Amniotic stem cell (primary cell): Measurements from ENCODE around the gene SSBP4.

Source experiments
- DNase-seq: peaks from one replicate; lab custom pipeline; 2025; lab: John Stamatoyannopoulos, UW

Gene SSBP4

DNA sequence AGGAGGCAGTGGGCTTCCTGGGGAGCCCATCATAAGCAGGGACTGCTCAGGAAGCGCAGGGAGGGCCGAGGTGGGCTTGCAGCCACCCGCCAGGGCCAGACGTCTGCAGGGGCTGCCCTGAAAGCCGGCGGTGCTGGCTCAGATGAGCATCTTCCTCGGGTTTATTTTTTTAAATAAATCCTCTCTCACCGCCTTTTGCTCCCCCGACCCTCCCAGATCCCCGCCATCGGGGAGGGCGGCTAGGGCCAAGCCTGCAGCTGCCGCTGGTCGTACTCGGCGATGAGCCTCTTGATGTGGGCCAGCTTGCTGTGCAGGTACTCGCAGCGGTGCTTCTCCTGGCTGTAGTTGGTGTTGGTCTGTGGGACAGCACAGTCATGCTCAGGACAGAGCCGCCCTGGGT lies 25.3 kb downstream of the SSBP4 start:
- no peak for DNase-seq

DNA sequence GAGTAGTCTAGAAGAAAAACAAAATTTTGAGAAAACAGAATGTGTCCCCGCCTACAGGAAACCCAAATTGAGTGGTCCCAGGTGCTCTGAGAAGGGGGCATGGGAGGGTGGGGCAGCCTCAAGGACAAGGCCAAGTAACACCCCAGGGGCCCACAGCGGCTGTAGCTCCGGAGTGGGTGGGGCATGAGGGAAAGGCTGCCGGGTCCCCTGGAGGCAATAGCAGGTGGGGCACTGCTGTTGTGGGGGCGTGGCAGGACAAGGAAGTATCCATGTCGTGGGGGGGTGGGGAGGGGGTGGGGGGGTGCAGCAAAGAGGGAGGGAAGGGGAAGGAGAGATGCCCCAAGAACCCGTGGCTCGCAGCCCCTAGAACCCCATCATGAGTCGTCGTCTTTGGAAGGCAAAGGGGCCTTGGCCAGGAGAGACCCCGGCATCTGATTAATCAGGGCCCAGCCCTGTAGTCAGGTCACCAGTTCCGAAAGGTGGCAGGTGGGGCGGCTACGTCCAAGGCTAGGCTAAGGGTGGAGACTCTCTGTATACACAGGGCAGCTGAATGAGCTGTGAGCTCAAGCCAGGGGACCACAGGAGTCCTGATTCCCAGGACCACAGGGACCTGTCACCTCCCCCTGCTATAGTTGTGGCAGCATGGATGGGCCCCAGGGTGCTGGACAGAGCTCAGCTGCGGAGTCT lies 26.2 kb downstream of the SSBP4 start:
- DNase-seq, result no peak

DNA sequence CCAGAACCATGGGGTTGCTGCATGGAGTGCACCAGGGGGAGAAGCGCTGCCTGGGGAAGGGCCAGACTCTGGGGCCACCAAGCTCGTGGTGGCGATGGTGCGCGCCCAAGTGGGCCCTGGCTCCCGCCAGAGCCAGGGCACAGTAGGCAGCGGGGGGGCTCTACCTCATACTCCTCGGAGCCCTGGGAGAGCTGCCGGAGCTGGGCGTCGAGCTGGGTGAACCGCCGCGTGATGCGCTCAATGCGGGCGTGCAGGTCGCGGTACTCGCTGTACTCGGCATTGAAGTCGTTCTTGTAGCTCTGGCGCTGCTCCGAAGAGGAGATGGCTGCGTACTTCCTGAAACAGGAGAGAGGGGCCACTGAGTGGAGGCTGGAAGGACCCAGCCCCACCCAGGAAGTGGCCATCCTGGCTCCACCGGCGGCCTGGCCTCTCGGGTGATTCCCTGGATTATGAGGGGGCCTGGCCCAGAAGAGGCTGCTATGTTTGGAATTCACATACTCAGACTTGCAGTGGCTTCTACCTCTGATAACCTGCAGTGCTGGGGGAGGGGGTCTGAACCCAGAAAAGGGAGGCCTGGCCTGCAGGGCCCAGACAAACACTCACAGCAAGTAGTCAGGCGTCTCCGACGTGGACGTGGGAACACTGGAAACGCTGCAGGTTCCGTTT lies 27.1 kb downstream of the SSBP4 start:
- no peak for DNase-seq

DNA sequence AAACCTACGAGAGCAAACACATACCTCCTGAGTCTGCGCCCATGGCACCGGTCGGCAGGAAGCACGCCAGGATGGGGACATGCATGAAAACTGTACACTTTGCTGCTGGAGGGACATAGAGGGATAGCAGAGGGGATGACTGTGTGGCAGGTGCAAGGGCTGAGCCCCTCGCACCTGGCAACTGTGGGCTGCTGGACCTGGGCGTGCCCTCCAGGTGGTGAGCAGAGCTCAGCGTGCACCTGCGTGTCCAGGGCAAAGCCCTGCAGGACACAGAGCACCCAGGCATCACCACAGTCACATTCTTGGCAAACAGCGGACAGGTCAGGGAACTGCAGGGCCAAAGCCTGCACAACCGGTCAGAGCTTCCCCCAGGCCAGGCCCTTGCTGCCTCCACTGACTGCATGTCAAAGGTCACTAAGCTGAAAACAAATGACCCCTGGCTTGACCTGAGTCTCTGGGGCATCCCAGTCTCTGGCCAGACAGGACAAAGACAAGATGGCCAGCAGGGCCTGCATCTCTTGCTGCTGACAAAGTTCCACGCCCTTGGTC lies 27.7 kb downstream of the SSBP4 start:
- no peak for DNase-seq

DNA sequence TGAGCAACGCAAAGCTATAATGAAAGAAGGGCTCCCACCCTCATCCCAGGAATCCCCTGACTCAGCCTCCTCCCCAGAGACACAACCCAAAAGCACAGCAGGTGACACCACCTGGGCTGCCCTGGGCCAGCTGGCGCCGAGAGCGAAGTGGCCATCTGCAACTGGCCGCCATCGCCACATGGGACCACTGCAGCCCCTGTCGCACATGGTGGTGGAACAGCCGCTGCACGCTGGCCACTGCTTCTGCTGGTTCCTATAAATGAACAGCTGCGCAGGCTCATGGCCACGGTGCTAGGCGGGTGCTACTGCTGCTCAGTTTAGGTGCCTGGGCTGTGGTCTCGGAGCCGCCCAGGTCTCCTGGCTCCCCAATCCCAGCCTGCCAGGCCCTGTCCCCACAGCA lies 30.4 kb downstream of the SSBP4 start:
- no peak for DNase-seq

DNA sequence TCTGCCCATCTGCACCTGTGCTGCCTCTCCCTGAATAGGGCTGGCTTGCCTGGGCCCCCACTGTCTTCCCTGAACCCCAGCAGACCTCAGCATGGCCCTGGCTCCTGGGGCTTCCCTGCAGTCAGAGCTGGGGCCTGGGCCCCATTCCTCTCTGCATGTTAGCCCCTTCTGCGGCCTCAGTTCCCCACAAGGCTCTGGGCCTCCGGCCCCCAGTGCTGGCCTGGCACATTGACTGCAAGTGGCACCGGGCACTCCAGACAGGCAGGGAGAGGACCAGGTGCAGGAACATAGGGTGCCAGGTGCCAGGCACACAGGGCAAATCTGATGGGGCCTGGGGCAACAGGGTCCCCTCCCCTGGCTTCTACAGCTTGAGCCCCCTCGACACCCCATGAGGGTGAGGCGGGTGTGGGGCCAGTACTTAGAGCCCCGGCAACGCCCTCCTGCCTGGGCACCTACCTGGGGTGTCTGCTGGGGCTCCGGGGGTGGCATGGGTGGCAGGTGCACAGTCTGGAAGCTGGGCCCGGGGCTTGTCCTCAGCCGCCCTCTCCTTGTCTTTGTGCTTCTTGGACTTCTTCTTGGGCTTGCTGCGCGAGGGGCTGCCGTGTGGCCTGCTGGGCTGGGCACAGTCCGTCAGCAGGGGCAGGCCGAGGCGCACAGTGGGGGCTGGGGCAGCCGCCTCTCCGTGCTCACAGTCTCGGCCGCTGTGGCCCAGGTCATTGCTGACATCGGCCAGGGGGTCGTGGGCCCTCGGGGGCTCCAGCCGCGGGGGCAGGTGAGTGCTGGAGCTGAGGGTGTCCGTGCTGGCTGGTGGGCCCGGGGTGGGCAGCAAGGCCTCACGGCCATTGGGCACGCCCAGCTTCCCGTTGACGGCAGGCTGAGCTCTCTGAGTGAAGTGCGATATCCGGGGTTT lies 31.1 kb downstream of the SSBP4 start:
- no peak for DNase-seq

DNA sequence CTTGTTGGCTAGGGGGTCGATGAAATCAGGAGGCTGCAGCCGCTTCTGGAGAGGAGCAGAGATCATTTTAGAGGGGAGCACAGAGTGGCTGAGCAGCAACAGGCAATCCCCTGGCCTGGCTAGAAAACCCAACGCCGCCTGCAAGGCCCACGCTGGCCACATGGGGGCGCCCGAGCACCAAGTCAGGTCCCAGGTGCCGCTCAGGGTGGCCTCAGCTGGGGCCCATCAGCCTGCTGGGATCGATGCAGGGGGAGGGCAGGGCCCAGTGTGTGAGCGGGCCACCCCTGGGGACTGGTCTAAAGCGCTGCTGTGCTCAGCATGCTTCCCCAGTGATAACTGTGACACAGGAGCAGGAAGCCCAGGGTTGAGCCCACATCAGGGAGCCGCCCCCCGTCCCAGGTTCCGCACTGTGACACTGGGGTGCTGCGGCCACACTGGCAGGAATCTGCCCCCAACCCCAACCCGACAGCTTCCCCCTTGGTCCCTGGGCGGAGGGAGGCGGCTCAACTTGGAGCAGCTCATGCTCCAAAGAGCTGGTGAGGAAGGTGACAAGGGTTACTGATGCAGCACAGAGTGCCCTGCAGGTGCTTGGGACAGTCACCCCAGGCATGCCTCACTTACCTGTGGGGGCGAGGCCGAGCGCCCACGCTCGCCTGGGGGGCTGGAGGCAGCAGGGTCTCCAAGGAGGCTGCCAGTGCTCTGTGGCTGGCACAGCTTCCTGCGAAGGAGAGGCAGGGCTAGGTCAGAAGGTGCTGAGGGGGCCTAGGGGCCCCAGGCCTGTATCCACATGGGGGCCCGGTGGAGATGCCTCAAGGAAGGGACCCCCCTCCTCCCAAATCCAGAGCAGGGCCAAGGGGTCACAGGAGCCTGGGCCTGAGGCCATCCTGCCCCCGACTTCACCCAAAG lies 32.0 kb downstream of the SSBP4 start:
- DNase-seq, result peak; percentile 46

DNA sequence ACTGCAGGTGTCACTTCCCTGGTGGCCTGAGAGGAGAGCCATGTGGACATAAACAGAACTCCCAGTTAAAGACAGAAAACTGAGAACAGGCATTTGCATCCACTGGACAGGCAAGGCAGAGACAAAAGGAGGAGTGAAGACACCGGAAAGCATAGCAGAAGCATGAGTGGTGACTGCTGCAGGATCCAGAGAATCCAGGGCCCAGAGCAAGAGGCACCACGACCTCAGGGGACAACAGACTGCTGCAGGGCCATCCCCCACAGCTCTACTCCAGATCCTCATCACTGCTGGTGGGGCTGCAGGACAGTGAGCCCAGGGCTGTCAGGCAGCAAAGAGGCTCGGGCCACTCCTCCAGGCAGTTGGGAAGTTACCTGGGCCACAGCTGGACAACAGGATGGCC lies 33.2 kb downstream of the SSBP4 start:
- DNase-seq, result no peak

DNA sequence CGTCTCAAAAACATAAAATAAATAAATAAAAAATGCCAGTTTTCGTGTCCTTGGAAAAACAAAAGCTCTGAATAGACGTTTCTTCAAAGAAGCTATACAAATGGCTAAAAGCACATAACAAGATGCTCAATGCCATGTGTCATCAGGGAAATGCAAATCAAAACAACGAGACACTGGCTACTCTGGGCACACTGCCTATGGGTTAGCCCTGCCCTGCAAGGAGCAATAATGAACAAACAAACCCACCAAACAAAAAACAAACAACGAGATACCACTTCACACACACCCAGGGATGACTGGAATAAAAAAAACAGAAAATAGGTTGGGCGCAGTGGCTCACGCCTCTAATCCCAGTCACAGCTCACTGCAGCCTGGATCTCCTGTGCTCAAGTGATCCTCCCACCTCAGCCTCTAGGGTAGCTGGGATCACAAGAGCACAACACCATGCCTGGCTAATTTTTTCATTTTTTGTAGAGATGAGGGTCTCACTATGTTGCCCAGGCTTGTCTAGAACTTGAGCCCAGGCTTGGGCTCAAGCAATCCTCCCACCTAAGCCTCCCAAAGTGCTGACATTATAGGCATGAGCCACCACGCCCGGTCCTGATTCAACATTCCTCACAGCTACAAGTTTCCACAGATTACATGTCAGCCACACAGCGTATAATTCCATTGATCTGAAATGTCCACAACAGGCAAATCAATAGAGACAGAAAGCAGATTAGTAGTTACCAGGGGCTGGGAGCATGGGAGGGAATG lies 34.2 kb downstream of the SSBP4 start:
- no peak for DNase-seq

DNA sequence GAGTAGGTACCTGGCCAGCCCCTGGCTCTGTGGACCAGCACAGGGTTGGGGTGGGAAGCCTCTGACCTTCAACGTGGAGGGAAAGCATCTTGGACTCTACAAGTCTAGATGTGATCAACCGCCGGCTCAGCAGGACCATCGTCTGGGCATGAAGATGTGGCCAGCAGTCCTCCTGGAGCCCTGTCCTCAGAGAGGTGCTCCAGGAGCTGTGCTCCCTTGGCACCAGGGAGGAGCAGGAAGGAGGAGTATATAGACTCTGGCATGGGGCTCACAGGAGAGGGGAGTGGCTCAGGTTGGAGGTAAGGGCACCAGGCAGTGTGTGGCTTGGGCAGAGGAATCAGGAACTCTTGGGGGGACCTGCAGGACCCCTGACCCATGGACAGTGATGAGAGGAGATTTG lies 37.1 kb downstream of the SSBP4 start:
- DNase-seq, result no peak

DNA sequence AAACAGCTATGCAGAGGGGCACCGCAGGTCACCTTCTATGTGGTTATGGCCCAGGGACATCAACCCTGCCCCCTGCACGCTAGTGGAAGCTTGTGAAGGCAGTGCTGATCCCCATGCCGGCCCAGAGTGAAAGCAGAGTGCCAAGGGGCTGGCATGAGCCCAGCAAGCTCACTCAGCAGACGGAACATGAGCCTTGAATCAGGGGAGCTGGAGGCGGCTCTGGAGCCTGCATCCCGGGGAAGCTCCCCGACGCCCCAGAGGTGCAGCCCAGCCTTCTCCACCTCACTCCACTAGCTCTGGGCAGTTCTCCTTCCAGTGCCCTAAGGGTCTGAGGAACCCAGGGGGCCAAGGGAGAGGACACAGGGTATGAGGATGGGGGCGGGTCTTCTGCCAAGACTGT lies 37.8 kb downstream of the SSBP4 start:
- DNase-seq, result no peak

DNA sequence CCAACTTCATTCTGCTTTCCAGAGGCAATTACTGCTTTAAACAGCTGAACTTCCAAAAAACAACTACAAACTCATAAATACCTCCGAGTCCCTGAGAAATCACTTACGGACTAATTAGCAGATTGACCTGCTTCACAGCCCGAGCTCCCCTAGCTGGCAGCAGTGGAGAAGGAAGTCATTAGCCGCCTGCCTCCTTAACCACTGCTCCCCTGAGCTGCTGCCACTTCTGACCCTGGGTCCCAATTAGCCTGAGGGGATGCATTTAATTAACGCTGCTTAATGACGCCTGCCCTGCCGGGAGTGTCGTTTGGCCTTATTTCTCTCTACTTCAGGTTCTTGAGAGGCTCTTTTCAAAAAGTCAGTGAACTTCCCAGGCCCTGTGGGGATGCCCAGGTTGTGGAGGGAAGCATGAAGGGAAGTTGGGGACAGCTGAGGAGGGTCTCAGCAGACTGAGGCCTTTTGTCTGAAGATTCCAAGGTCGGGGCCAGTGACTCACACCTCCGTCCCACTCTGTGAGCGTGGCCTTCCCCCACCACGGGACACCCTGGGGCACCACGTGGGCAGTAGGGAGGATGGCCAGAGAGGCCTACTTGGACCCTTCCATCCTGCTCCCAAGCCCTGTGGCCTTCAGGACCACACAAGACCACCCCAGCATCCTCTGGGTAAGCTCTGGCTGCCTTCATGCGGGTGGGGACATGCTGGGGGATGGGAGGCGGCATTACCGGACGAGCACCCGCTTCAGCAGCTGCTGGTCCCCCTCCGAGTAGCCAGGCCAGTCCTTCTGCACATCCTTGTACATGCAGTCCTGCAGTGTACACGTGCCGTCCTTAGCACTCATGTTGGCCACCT lies 38.5 kb downstream of the SSBP4 start:
- DNase-seq, result no peak

DNA sequence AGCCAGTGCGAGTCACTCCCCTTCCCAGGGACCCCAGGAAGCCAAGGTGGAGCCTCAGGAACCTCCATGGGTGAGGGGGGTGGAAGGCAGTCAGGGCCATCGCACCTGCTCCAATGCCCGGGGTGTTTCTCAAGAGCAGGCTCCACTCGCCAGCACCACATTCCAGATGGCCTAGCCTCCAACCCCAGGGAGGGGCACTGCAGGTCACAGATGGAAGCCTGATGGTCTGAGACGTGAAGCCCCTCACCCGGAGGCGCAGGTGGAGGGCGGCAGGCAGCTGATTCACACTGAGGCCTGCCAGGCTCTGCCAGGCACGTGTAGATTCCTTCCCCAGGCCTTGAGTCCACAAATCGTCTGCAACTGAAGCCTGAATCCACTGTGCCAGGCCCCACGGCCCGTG lies 41.7 kb downstream of the SSBP4 start:
- no peak for DNase-seq

DNA sequence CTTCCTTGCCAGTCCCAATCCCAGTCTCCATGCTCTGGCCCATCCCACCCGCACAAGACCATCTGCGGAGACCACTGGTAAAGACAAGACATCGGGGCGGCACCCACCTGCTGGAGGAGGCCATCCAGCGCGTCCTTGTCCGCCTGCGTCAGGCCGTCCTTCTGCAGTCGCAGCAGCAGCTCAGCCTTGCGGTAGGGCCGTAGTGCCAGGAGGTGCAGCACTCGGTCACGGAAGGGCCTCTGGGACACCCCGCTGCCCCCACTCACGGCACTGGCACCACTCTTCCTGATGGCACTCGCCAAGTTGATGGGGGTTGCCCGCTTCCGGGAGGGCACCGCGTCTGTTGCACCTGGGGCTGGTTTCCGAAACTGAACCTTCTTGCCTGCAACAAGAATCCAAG lies 42.3 kb downstream of the SSBP4 start:
- no peak for DNase-seq

DNA sequence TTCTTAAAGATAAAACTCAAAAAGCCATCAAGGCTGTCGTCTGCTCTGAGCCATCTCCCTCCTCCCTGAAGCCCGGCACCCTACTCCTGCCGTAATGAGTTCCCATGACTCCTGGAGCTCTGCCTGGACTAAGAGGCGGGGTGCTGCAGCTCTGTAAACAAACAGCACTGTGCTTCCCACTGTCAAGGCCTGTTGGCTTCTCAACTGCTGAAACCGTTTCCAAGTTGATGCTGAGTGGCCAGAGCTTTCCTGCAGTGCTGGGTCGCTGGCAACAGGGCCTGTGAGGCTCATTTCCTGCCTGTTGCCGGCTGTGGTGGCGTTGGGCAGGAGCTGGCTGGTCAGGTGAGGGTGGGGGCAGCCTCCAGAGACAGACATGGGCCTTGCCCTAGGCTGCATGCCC lies 45.4 kb downstream of the SSBP4 start:
- peak; percentile 35 for DNase-seq

DNA sequence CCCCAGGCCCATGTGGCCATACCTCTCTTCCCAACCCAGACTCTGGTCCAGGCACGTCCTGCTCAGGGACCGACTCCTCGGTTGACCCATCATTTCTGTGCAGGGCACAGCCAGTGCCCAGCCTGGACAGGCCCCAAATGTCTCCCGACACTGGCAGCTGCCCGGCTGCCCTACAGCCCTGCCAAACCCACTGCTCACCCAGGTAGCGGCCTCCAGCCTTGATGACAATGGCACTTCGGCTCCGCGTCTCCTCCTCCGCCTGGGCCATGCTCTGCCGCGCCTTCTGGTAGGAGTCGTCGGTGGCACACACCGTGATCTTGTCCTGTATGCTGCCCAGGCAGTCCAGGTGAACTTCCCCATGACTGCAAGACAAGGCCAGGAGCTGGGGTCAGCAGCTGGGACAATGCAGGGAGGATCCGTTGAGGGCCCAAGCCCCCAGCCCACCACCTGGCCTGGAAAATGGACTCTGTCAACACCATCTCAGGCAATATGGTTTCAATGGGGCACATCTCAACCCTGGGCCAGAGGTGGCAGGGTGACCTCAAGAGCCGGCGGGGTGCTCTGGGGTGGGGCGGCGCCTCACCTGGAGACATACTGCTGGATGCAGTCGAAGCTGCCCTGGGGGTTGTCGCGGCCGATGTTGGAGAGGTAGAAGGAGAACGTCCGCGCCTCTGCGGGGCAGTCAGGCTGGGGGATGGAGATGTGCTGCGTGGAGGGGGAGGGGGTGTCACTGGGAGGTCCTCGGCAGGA lies 46.2 kb downstream of the SSBP4 start:
- no peak for DNase-seq

DNA sequence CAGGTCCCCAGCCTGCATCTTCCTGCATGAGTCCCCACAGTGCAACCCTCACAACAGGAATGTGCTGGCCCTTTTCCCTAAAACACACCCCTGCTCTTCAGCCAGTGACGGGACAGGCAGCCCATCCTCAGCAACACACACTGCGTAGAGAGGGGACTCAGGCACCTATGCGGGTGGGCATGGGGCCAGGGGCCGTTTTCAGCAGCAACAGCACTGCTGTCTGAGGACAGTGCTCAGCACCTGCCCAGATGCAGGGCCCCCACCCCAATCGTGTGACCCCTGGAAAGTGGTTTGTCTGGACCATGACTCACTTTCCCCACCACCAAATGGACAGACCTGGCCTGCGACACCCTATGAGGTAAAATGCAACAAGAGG lies 46.8 kb downstream of the SSBP4 start:
- DNase-seq, result no peak

DNA sequence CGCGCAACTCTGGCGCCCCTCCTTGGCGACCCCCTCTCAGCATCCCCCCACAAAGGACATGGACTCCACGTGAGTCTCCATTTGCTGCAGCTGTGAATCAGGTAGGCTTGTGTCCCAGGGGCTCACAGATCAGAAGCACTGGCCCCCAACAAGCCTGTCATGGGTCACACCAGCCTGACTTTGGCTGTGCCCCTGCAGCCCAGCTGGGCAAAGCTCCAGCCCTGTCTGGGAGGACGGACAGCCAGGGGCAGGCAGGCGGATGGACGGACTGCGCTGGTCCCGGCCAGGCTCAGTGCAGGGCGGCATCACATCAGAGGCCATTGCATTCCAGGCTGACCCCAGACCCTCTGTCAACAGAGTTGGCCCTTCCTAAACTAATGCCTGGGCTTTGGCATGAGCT lies 47.2 kb downstream of the SSBP4 start:
- DNase-seq, result no peak

DNA sequence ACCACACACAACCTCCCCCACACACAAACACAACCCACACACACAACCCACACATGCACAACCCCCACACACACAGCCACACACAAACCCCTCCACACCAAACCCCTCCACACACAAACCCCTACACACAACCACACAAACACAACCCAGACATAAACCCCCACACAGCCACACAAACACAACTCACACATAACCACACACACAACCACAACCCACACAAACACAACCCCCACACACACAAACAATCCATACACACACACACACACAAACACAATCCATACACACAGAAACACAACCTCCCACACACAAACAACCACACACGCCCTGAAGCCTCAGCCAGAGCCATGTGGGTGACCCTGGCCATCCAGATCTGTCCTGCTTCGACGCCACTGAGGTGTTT lies 48.8 kb downstream of the SSBP4 start:
- no peak for DNase-seq
